ENCODE data around the gene MADD. TPM values are rescaled to one million over a fixed set of nuclear protein-coding genes. Genes with fewer than 3 reads are reported as not detected.

Gene MADD
- total and polyA plus RNA-seq, 2 experiments from 2014 or later: 13.4 to 43.8 TPM

GRCh38 chr11:47272706-47273105, 2.8 kb downstream of the MADD start:
- Mint-ChIP-seq H3K36me3 (ENCODE audit: low read depth) (peaks cover 28% of the 10 kb centered on the region), H3K27me3 (ENCODE audit: insufficient read depth, low read depth, poor library complexity) (peaks cover 9% of the 10 kb centered on the region), H3K4me1 (peaks cover 35% of the 10 kb centered on the region), H3K27ac (no peak overlapping the region), H3K4me3 (no peak overlapping the region; the same call in 2 of the 3 replicates), H3K9me3 (no peaks in the 10 kb centered on the region)
- H3K9me2 ChIP-seq (ENCODE audit: insufficient read depth): no peaks in the 10 kb centered on the region
- TF ChIP-seq STAT1 (IDR thresholded peaks at IDR 0.05; ENCODE audit: unreplicated experiment) (no peak), REST (IDR thresholded peaks at IDR 0.05; ENCODE audit: unreplicated experiment) (peak; percentile 67)
- peaks cover 41% of the 10 kb centered on the region for H3K79me2 ChIP-seq (replicated peaks; ENCODE audit: insufficient read depth)
- H3F3A ChIP-seq (replicated peaks; ENCODE audit: low read depth): peaks cover 17% of the 10 kb centered on the region
- H3K4me2 ChIP-seq: no peak overlapping the region
- H4K20me1 ChIP-seq (replicated peaks; ENCODE audit: insufficient read depth): peaks cover 34% of the 10 kb centered on the region
- H2AFZ ChIP-seq: no peak overlapping the region
- DNase-seq (ENCODE audit: low spot score): peak; percentile 17
- H3K4me3 ChIP-seq: no peak overlapping the region
- ATAC-seq: no peak
- peaks cover 13% of the 10 kb centered on the region for H3K36me3 ChIP-seq (ENCODE audit: insufficient read depth)
- H3K27me3 ChIP-seq (ENCODE audit: insufficient read depth): no peaks in the 10 kb centered on the region
- no peak overlapping the region for H3K27ac ChIP-seq (ENCODE audit: low read depth)
- peaks cover 29% of the 10 kb centered on the region for H3K4me1 ChIP-seq (ENCODE audit: insufficient read depth)

GRCh38 chr11:47274495-47275235, 4.7 kb downstream of the MADD start:
- H3K4me3 Mint-ChIP-seq: no peak overlapping the region
- H3K4me1 Mint-ChIP-seq: peaks cover 21% of the 10 kb centered on the region
- Histone ChIP-seq H3K9me2 (ENCODE audit: insufficient read depth) (no peaks in the 10 kb centered on the region), H3K79me2 (replicated peaks; ENCODE audit: insufficient read depth) (peaks cover 41% of the 10 kb centered on the region), H3K4me1 (ENCODE audit: insufficient read depth) (peaks cover 16% of the 10 kb centered on the region), H3K4me2 (no peak overlapping the region), H3F3A (replicated peaks; ENCODE audit: low read depth) (0 out of 2 replicates have a peak, but pooled peaks cover 3% of the 10 kb centered on the region), H3K27me3 (ENCODE audit: insufficient read depth) (no peaks in the 10 kb centered on the region), H3K36me3 (ENCODE audit: insufficient read depth) (peaks cover 26% of the 10 kb centered on the region), H4K20me1 (replicated peaks; ENCODE audit: insufficient read depth) (peaks cover 34% of the 10 kb centered on the region), H2AFZ (no peak overlapping the region), H3K27ac (ENCODE audit: low read depth) (no peak overlapping the region), H3K4me3 (no peak overlapping the region)
- peaks cover 46% of the 10 kb centered on the region for H3K36me3 Mint-ChIP-seq (ENCODE audit: low read depth)
- no peak for DNase-seq (ENCODE audit: low spot score)
- no peak for ATAC-seq
- TF ChIP-seq NANOG (IDR thresholded peaks at IDR 0.05; ENCODE audit: borderline replicate concordance) (no peak), ZNF462 (CRISPR knock-in tag; IDR thresholded peaks at IDR 0.05) (no peak), EZH2phosphoT487 (IDR thresholded peaks at IDR 0.05; ENCODE audit: unreplicated experiment) (no peak), POLR2AphosphoS5 (IDR thresholded peaks at IDR 0.05; ENCODE audit: low read depth) (no peak), CREB1 (CRISPR knock-in tag; IDR thresholded peaks at IDR 0.05; ENCODE audit: low read depth) (no peak), EZH2 (IDR thresholded peaks at IDR 0.05; ENCODE audit: low read depth, unreplicated experiment) (no peak), CTCF (conservative IDR thresholded peaks at IDR 0.05; ENCODE audit: low read depth in 2 of 2) (no peak), ZNF114 (CRISPR knock-in tag; IDR thresholded peaks at IDR 0.05) (no peak), STAT1 (IDR thresholded peaks at IDR 0.05; ENCODE audit: unreplicated experiment) (no peak)
- H3K27ac Mint-ChIP-seq: no peak overlapping the region
- H3K27me3 Mint-ChIP-seq (ENCODE audit: insufficient read depth, low read depth, poor library complexity): peaks cover 4% of the 10 kb centered on the region
- no peaks in the 10 kb centered on the region for H3K9me3 Mint-ChIP-seq

Data from GM23338 (cell line).